LNCaP clone FGC (cell line): Measurements from ENCODE around the gene HAO2.

Source experiments
- DNase-seq: peaks from one replicate; pipeline ENCODE4 v3.0.0-alpha.2; 2011; ENCODE audit warnings: low read depth
- H3K4me3 ChIP-seq: 2 replicates; pipeline ENCODE4 v1.5.1; 2011; ENCODE audit warnings: mild to moderate bottlenecking, low read depth, low read length, control low read depth
- CTCF ChIP-seq: IDR thresholded peaks from 2 replicates; pipeline ENCODE4 v1.5.1; 2012; ENCODE audit warnings: mild to moderate bottlenecking; ENCODE audit not compliant: control insufficient read depth, insufficient read depth; ENCODE audit errors: extremely low read depth

Gene HAO2

GRCh38 chr1:119368554-119368953 lies at the start of gene HAO2:
Gene HAO2, plus strand, starts transcription at chr1:119368785. Its CDS starts 12,301 bp downstream, at chr1:119381086.
- no peak for TF ChIP-seq CTCF
- no peak for DNase-seq
- H3K4me3 ChIP-seq: no peak within 1 kb of the TSS

- no peak overlapping the region for H3K4me3 ChIP-seq
- no peak for DNase-seq
- TF ChIP-seq CTCF: no peak
These were observed 48.5 kb upstream of the HAO2 start for GRCh38 chr1:119320100-119320499.

GRCh38 chr1:119321666-119322419 lies 46.7 kb upstream of the HAO2 start:
- H3K4me3 ChIP-seq: no peak overlapping the region
- no peak for DNase-seq
- TF ChIP-seq CTCF: no peak

- H3K4me3 ChIP-seq: no peak overlapping the region
- TF ChIP-seq CTCF: no peak
- no peak for DNase-seq
These were observed 45.2 kb upstream of the HAO2 start for GRCh38 chr1:119323216-119323982.

GRCh38 chr1:119324198-119324597 lies 44.4 kb upstream of the HAO2 start:
- no peak for DNase-seq
- no peak overlapping the region for H3K4me3 ChIP-seq
- no peak for TF ChIP-seq CTCF

GRCh38 chr1:119326251-119326650 lies 42.3 kb upstream of the HAO2 start:
- no peak overlapping the region for H3K4me3 ChIP-seq
- TF ChIP-seq CTCF: no peak
- DNase-seq: no peak
